ENCODE measurements around the gene TARBP1.

Gene TARBP1

DNA sequence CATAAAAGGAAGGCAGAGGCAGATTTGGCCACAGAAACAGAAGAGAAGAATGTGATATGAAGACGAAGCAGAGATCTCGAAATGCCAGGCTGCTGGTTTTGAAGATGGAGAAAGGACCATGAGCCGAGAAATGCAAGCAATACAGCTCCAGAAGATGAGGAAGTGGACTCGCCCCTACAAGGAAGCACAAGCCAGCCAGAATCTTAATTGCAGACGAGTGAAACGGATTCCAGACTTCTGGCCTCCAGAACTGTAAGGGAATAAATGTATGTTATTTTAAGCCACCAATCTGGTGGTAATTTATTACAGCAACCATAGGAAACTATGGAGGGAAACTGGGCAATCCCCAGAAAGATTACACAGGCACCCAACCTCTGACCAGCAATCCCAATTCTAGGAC is 24.1 kb downstream of the TARBP1 start:
- TF ChIP-seq ZFX (IDR thresholded peaks at IDR 0.05; ENCODE audit: borderline replicate concordance), result no peak
- TF ChIP-seq, protein P1, sequence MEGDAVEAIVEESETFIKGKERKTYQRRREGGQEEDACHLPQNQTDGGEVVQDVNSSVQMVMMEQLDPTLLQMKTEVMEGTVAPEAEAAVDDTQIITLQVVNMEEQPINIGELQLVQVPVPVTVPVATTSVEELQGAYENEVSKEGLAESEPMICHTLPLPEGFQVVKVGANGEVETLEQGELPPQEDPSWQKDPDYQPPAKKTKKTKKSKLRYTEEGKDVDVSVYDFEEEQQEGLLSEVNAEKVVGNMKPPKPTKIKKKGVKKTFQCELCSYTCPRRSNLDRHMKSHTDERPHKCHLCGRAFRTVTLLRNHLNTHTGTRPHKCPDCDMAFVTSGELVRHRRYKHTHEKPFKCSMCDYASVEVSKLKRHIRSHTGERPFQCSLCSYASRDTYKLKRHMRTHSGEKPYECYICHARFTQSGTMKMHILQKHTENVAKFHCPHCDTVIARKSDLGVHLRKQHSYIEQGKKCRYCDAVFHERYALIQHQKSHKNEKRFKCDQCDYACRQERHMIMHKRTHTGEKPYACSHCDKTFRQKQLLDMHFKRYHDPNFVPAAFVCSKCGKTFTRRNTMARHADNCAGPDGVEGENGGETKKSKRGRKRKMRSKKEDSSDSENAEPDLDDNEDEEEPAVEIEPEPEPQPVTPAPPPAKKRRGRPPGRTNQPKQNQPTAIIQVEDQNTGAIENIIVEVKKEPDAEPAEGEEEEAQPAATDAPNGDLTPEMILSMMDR (IDR thresholded peaks at IDR 0.05), result no peak

DNA sequence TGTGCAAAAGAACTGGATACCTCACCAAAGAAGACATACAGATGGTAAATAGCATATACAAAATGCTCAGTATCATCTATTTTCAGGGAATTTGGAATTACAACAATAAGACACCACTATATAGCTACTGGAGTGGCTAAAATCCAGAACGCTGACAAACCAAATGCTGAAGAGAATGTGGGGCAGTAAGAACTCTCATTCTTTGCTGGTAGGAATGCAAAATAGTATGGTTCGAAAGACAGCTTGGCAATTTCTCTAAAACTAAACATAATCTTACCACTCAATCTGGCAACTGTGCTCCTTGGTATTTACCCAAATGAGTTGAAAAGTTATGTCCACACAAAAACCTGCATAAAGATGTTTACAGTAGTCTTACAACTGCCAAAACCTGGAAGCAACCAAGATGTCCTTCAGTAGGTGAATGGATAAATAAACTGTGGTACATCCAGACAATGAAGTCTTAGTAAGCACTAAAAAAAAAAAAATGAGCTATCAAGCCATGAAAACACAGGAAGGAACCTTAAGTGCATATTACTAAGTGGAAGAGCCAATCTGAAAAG is 26.5 kb downstream of the TARBP1 start:
- TF ChIP-seq ZFX (IDR thresholded peaks at IDR 0.05; ENCODE audit: borderline replicate concordance), result no peak
- TF ChIP-seq, protein P1 (IDR thresholded peaks at IDR 0.05), result no peak
- peak overlapping the region; percentile 50 for H3K27ac ChIP-seq

More for the DNA sequence above, 24.1 kb downstream of the TARBP1 start:
- H3K27ac ChIP-seq, result no peak overlapping the region

DNA sequence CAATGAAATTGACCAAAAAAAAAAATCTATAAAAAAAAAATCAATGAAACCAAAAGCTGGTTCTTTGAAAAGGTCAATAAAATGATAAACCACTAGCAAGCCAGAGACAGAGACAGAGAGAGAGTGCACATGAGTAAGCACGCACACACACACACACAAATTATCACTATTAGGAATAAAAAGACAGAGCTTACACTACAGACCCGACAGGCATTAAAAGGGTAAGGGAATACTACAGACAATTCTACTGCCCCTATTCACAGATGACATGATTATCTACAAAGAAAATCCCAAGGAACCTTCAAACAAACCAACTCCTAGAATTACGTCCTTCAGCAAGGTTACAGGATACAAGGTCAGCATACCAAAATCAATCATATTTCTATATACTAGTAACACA is 38.6 kb downstream of the TARBP1 start:
- no peak for TF ChIP-seq ZFX (IDR thresholded peaks at IDR 0.05; ENCODE audit: borderline replicate concordance)
- TF ChIP-seq, protein P1 (IDR thresholded peaks at IDR 0.05), result no peak
- no peak overlapping the region for H3K27ac ChIP-seq

DNA sequence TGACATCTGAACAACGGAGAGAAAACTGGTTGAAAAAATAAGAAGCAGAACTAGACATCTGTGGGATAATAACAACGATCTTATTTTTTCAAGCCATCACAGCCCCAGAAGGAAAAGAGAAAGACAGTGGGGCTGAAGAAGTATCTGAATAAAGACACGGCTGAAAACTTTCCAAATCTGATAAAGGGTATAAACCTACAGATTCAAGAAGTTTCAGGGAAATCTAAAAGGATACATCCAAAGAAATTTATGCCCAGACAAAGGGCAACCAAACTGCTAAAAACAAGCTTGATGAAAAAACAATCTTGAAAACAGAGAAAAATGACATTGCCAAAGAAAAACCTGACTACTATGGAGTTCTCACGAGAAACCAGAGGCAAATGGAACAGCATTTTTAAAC is 40.4 kb downstream of the TARBP1 start:
- no peak overlapping the region for H3K27ac ChIP-seq
- TF ChIP-seq, protein P1 (IDR thresholded peaks at IDR 0.05), result no peak
- no peak for TF ChIP-seq ZFX (IDR thresholded peaks at IDR 0.05; ENCODE audit: borderline replicate concordance)

DNA sequence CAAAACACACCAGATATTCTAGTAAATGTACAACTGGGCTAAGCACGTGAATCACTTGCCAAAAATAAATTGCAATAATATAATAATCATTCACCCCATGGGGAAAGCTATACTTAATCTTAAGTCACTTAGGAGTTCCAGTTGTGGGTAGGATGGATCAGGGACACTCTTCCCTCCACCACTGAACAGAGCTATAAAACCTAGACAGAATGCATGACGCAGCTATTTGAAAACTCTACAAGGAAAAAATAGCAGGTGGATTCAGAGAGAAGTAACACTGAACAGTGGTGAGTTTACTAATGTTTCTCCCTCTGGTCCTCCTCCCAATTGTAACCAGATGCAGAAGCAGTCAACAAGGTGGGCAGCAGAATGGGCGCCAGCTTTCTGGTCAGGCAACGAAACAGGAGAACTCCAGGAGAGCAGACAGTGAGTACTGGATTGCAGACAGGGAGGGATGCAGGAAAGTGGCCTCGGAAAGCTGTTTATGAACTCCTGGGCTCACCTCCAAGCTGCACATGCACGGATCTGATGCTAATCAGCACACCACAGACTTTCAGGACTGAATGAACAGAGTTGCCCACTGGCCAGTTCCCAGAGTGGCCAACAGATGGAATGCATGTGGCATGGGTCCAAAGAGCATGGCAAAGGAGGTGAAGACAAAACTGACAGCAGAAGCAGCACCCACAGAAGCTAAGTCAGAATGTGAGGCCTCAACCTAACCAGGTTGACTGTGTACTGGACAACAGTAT is 41.4 kb downstream of the TARBP1 start:
- TF ChIP-seq, protein P1 (IDR thresholded peaks at IDR 0.05), result no peak
- TF ChIP-seq ZFX (IDR thresholded peaks at IDR 0.05; ENCODE audit: borderline replicate concordance), result no peak
- no peak overlapping the region for H3K27ac ChIP-seq

DNA sequence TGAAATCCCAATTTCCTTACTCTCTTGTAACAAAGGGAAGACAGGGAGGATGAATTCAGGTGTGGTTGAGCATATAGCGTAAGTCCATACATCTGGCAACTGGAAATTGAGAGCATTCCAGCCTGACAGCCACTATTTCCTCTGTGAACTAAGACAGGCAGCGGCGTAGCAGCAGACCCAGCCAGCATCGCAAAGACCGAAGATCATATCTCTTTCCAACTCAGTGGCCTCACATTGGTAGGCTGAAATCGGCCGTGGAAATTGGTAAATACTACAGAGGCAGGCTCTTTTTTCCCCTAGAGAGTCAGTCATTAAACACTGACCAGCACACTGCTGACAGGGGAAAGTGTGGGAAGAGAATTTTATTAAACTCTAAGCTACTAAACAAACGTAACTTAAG is 43.4 kb downstream of the TARBP1 start:
- no peak overlapping the region for H3K27ac ChIP-seq
- no peak for TF ChIP-seq ZFX (IDR thresholded peaks at IDR 0.05; ENCODE audit: borderline replicate concordance)
- TF ChIP-seq, protein P1 (IDR thresholded peaks at IDR 0.05), result no peak

DNA sequence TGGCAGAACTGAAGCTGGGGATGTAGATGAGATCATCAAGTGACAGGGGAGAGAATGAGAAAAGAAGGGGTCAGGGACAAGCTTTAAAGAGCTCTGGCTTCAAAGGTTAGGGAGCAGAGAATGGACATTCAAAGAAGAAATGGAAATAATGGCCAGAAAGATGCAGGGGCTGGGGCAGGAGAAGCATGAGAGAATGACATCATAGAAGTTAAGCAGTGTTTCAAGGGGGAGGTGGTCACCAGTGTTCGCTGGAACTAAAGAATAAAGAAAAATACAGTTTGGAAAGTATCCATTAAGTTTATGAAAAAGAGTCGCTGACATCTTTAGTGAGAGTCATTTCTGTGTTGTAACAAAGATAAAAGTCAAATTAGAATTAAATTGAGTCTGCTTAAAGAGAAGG is 44.3 kb downstream of the TARBP1 start:
- TF ChIP-seq ZFX (IDR thresholded peaks at IDR 0.05; ENCODE audit: borderline replicate concordance), result no peak
- TF ChIP-seq, protein P1 (IDR thresholded peaks at IDR 0.05), result no peak

More for the DNA sequence above, 44.3 kb downstream of the TARBP1 start:
- H3K27ac ChIP-seq, result no peak overlapping the region
